K562 (cell line): ENCODE measurements around the gene PACRG.

Experiments used
- ARNT ChIP-seq, 2 experiments: fragments of 450-650 bp; IDR thresholded peaks; 2 replicates each; pipeline ENCODE4 v1.6.1; 2016; ENCODE audit warnings: mild to moderate bottlenecking in 1 of 2
- CBX5 ChIP-seq: IDR thresholded peaks from 2 replicates; pipeline ENCODE4 v1.6.1; 2014; ENCODE audit warnings: low read depth, borderline replicate concordance
- EZH2 ChIP-seq: IDR thresholded peaks from 2 replicates; pipeline ENCODE4 v1.6.1; 2012; ENCODE audit warnings: low read depth, mild to moderate bottlenecking, inconsistent platforms, low read length, borderline replicate concordance
- HDGF ChIP-seq: fragments of 450-650 bp; IDR thresholded peaks from 2 replicates; pipeline ENCODE4 v1.6.1; 2016
- NBN ChIP-seq: fragments of 450-650 bp; IDR thresholded peaks from 2 replicates; pipeline ENCODE4 v1.6.1; 2016; ENCODE audit warnings: low read depth, mild to moderate bottlenecking
- NR2C1 ChIP-seq, 2 experiments: fragments of 450-650 bp; IDR thresholded peaks; 2 replicates each; pipeline ENCODE4 v1.6.1; 2017; ENCODE audit warnings: mild to moderate bottlenecking in 2 of 2, antibody characterized with exemption in 1 of 2, inconsistent platforms in 1 of 2, missing compliant biosample characterization in 1 of 2, missing genetic modification characterization in 1 of 2
- POLR2A ChIP-seq: fragments of 450-650 bp; conservative IDR thresholded peaks from 2 replicates; pipeline ENCODE4 v1.6.1; 2016
- POLR2AphosphoS5 ChIP-seq: IDR thresholded peaks from 2 replicates; pipeline ENCODE4 v1.6.1; 2011; ENCODE audit warnings: mild to moderate bottlenecking, low read depth, low read length, moderate library complexity; ENCODE audit not compliant: control insufficient read depth, insufficient read depth
- PTRF ChIP-seq: fragments of 450-650 bp; IDR thresholded peaks from 2 replicates; pipeline ENCODE4 v1.6.1; 2016; ENCODE audit warnings: mild to moderate bottlenecking, missing genetic modification characterization, missing compliant biosample characterization
- RFX1 ChIP-seq: fragments of 450-650 bp; IDR thresholded peaks from 2 replicates; pipeline ENCODE4 v1.6.1; 2016; ENCODE audit warnings: mild to moderate bottlenecking, moderate library complexity
- RNF2 ChIP-seq: sonication (generic); IDR thresholded peaks from 2 replicates; pipeline ENCODE4 v1.6.1; 2016
- ZNF3 ChIP-seq: fragments of 250-450 bp; sonication (Bioruptor Pico); IDR thresholded peaks from 2 replicates; pipeline ENCODE4 v1.5.0; 2021; ENCODE audit warnings: mild to moderate bottlenecking, moderate library complexity
- TF ChIP-seq, protein P1 (sequence below), 3 experiments: IDR thresholded peaks in 2 of 3; conservative IDR thresholded peaks in 1 of 3; 2 replicates each; pipeline ENCODE4 v1.5.1; 2011 to 2012; ENCODE audit warnings: low read length in 3 of 3, mild to moderate bottlenecking in 3 of 3, control low read depth in 2 of 3, improper control_type of control experiment in 1 of 3, inconsistent platforms in 1 of 3, low read depth in 1 of 3, mixed read lengths in 1 of 3, moderate library complexity in 1 of 3; ENCODE audit not compliant: insufficient read depth in 2 of 3

GRCh38 chr6:162713974-162714780 is 13.6 kb upstream of the PACRG start:
- TF ChIP-seq, protein P1, sequence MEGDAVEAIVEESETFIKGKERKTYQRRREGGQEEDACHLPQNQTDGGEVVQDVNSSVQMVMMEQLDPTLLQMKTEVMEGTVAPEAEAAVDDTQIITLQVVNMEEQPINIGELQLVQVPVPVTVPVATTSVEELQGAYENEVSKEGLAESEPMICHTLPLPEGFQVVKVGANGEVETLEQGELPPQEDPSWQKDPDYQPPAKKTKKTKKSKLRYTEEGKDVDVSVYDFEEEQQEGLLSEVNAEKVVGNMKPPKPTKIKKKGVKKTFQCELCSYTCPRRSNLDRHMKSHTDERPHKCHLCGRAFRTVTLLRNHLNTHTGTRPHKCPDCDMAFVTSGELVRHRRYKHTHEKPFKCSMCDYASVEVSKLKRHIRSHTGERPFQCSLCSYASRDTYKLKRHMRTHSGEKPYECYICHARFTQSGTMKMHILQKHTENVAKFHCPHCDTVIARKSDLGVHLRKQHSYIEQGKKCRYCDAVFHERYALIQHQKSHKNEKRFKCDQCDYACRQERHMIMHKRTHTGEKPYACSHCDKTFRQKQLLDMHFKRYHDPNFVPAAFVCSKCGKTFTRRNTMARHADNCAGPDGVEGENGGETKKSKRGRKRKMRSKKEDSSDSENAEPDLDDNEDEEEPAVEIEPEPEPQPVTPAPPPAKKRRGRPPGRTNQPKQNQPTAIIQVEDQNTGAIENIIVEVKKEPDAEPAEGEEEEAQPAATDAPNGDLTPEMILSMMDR (IDR thresholded peaks at IDR 0.05 in 2 of 3, conservative IDR thresholded peaks at IDR 0.05 in 1 of 3; ENCODE audit: insufficient read depth in 2 of 3, low read depth in 1 of 3, low read length in 3 of 3), result no peak
- TF ChIP-seq PTRF (no peak), ZNF3 (CRISPR knock-in tag) (no peak), CBX5 (no peak), RFX1 (no peak), HDGF (no peak), NBN (no peak), NR2C1 (IDR thresholded peaks at IDR 0.05) (no peak), NR2C1 (tag; IDR thresholded peaks at IDR 0.05) (no peak), RNF2 (no peak), EZH2 (no peak), POLR2A (no peak), POLR2AphosphoS5 (no peak), ARNT (IDR thresholded peaks at IDR 0.05) (no peak)
